ENCODE measurements around the gene ZNF441.

The ZNF441 gene

DNA sequence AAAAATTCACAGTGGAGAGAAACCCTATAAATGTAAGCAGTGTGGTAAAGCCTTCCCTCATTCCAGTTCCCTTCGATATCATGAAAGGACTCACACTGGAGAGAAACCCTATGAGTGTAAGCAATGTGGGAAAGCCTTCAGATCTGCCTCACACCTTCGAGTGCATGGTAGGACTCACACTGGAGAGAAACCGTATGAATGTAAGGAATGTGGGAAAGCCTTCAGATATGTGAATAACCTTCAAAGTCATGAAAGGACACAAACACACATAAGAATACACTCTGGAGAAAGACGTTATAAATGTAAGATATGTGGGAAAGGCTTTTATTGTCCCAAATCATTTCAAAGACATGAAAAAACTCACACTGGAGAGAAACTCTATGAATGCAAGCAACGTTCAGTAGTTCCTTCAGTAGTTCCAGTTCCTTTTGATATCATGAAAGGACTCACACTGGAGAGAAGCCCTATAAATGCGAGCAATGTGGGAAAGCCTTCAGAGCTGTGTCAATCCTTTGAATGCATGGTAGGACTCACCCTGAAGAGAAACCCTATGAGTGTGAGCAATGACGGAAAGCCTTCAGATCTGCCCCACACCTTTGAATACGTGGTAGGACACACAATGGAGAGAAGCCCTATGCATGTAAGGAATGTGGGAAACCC, 65.6 kb downstream of the ZNF441 start:
- TF ChIP-seq, protein P1, sequence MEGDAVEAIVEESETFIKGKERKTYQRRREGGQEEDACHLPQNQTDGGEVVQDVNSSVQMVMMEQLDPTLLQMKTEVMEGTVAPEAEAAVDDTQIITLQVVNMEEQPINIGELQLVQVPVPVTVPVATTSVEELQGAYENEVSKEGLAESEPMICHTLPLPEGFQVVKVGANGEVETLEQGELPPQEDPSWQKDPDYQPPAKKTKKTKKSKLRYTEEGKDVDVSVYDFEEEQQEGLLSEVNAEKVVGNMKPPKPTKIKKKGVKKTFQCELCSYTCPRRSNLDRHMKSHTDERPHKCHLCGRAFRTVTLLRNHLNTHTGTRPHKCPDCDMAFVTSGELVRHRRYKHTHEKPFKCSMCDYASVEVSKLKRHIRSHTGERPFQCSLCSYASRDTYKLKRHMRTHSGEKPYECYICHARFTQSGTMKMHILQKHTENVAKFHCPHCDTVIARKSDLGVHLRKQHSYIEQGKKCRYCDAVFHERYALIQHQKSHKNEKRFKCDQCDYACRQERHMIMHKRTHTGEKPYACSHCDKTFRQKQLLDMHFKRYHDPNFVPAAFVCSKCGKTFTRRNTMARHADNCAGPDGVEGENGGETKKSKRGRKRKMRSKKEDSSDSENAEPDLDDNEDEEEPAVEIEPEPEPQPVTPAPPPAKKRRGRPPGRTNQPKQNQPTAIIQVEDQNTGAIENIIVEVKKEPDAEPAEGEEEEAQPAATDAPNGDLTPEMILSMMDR (conservative IDR thresholded peaks at IDR 0.05): no peak

DNA sequence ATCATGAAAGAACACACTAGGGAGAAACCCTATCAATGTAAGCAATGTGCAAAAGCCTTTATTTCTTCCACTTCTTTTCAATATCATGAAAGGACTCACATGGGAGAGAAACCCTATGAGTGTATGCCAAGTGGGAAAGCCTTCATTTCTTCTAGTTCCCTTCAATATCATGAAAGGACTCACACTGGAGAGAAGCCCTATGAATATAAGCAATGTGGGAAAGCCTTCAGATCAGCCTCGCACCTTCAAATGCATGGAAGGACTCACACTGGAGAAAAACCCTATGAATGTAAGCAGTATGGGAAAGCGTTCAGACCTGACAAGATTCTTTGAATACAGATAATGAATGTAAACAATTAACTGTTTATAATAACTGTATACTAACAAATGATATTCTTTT, 66.7 kb downstream of the ZNF441 start:
- TF ChIP-seq, protein P1 (conservative IDR thresholded peaks at IDR 0.05): no peak
- no peak overlapping the region for H3K27ac ChIP-seq

More for the DNA sequence above, 65.6 kb downstream of the ZNF441 start:
- H3K27ac ChIP-seq: no peak overlapping the region

Data from VCaP (cell line).